Mesodermal cell (in vitro differentiated cells): ENCODE results near the gene KIF5C.
"Not testable (repeated sequence)": the region's sequence is repeated elsewhere in the genome, so short reads cannot be mapped to it uniquely, and the experiment has no call there.

Experiments used
- H3K27ac ChIP-seq: 2 replicates; pipeline ENCODE4 v1.7.0; 2013; ENCODE audit warnings: mild to moderate bottlenecking, low read depth, low read length, moderate library complexity; ENCODE audit not compliant: severe bottlenecking
- H3K36me3 ChIP-seq: 2 replicates; pipeline ENCODE4 v1.7.1; 2013; ENCODE audit warnings: mild to moderate bottlenecking, low read length, moderate library complexity; ENCODE audit not compliant: control insufficient read depth, insufficient read depth
- H3K4me1 ChIP-seq: one replicate; pipeline ENCODE4 v1.7.1; 2013; ENCODE audit warnings: mild to moderate bottlenecking, low read length; ENCODE audit not compliant: insufficient read depth, control insufficient read depth, poor library complexity, severe bottlenecking
- H3K4me3 ChIP-seq: 2 replicates; pipeline ENCODE4 v1.7.0; 2013; ENCODE audit warnings: low read length, control low read depth, mild to moderate bottlenecking; ENCODE audit not compliant: insufficient read depth, poor library complexity, severe bottlenecking; ENCODE audit errors: extremely low read depth
- H3K9me3 ChIP-seq: 2 replicates; pipeline ENCODE4 v1.7.1; 2013; ENCODE audit warnings: mild to moderate bottlenecking, low read length, moderate library complexity; ENCODE audit not compliant: control insufficient read depth
- WGBS, 2 experiments: methylation state at CpG; one replicate each; pipeline ENCODE4 v1.1.5; 2013; ENCODE audit warnings: missing lambda C conversion rate in 2 of 2; ENCODE audit not compliant: insufficient coverage in 2 of 2; 5-methylcytosine and 5-hydroxymethylcytosine counted together

Gene KIF5C

GRCh38 chr2:148971547-148971946, 96.5 kb downstream of the KIF5C start:
- Histone ChIP-seq H3K4me3 (no peak overlapping the region), H3K4me1 (no peaks in the 10 kb centered on the region), H3K27ac (no peak overlapping the region), H3K9me3 (no peaks in the 10 kb centered on the region), H3K36me3 (peaks cover 7% of the 10 kb centered on the region)
- 90 to 95% methylated on average over 3 of the region's 3 CpGs for WGBS, 2 experiments

DNA sequence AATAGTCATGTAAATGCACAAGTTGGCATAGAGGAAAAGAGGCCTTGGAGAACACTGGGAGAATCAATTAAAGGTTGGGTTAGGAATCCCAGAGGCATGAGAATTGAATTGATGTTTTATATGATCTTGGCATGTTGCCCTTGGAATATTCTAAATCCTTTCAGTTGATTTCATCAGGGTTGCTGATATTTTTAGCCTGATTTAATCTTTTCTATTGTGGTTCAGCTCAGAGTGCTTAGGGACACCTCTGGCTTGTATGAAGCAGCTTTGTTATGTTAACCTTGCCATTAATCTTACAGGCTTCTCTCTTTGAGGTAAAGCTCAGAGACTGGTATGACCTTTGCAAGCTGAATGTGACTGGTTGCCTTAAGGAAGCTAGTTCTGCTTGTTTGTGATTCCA, 99.1 kb downstream of the KIF5C start:
- no peak overlapping the region for H3K27ac ChIP-seq
- H3K9me3 ChIP-seq, result no peaks in the 10 kb centered on the region
- H3K36me3 ChIP-seq, result peaks cover 10% of the 10 kb centered on the region
- no peaks in the 10 kb centered on the region for H3K4me1 ChIP-seq
- no peak overlapping the region for H3K4me3 ChIP-seq

GRCh38 chr2:148978026-148978685, 103.1 kb downstream of the KIF5C start:
- H3K27ac ChIP-seq, result no peak overlapping the region
- no peak overlapping the region for H3K4me3 ChIP-seq
- peaks cover 6% of the 10 kb centered on the region for H3K4me1 ChIP-seq
- peaks cover 33% of the 10 kb centered on the region for H3K36me3 ChIP-seq
- 89 to 94% methylated on average over 3 to 4 of the region's 7 CpGs for WGBS, 2 experiments
- H3K9me3 ChIP-seq, result no peaks in the 10 kb centered on the region

- Histone ChIP-seq H3K4me3 (no peak overlapping the region), H3K9me3 (no peaks in the 10 kb centered on the region), H3K36me3 (peaks cover 36% of the 10 kb centered on the region), H3K4me1 (peaks cover 6% of the 10 kb centered on the region), H3K27ac (no peak overlapping the region)
- WGBS, 2 experiments, result no CpG with 5 or more reads among the region's 2 CpGs
These were observed 103.7 kb downstream of the KIF5C start for GRCh38 chr2:148978706-148979105.

DNA sequence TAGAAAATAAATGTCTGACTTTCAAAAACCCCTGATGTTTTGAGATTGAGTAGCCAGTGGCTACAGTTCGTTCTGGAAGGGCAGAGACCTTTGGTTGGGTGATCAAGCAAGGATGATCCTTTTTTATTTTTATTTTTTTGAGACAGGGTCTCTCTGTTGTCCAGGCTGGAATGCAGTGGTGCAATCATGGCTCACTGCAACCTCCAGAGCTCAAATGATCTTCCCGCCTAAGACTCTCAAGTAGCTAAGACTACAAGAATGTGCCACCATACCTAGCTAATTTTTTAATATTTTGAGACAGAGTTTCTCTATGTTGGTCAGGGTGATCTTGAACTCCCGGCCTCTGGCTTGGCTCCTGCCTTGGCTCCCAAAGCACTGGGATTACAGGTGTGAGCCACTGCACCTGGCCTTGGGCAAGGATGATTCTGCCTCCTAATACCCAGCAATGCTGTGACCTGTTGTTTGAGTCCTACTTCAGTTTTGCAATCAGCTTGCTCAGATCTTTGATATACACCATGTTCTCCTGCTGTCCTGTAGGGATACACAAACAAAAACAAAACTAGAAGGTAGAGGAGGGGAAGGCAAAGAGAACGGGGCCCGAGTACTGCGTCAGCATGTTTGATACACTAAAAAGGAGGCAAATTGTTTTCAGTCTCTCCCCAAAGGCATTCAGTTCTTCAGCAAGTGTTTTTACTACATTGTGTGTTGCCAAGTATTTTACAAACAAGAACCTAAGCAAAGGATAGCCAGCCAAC, 104.3 kb downstream of the KIF5C start:
- peaks cover 40% of the 10 kb centered on the region for H3K36me3 ChIP-seq
- H3K27ac ChIP-seq, result no peak overlapping the region

DNA sequence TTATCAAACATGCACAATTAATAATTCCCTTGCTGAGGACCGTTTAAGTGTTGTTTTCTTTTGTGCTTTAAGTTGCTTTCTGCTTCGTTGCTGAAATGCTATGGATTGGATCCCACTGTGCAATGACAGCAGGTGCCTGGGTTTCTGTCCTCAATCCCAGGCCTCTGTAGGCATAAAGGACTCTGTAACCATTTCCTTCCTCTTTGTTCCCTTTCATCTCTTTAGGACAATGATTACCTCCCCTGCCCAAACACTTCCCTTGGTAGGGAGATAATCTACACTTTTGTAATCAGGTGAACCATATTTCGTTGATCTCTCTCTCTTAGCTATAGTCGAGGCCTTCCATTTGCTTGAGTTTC, 104.9 kb downstream of the KIF5C start:
- WGBS, 2 experiments, result 85 to 87% methylated on average over 2 of the region's 4 CpGs
- Histone ChIP-seq H3K4me3 (no peak overlapping the region), H3K9me3 (no peaks in the 10 kb centered on the region), H3K27ac (no peak overlapping the region), H3K4me1 (peaks cover 6% of the 10 kb centered on the region), H3K36me3 (peaks cover 45% of the 10 kb centered on the region)

More for the DNA sequence above, 104.3 kb downstream of the KIF5C start:
- Histone ChIP-seq H3K9me3 (no peaks in the 10 kb centered on the region), H3K4me3 (no peak overlapping the region), H3K4me1 (peaks cover 6% of the 10 kb centered on the region)
- WGBS, 2 experiments, result 73 to 88% methylated on average over 5 to 6 of the region's 6 CpGs

DNA sequence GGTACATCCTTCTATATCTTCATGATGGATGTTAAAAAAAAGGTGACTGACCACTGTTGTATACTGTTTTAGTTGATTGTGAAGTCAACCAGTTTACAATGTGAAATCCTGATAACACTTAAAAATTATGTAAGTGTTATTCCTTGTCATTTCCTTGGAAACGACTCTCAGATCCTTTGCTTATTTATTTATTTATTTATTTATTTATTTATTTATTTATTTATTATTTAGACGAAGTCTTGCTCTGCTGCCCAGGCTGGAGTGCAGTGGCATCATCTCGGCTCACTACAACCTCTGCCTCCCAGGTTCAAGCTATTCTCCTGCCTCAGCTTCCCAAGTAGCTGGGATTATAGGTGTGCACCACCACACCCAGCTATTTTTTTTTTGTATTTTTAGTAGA, 105.5 kb downstream of the KIF5C start:
- not testable (repeated sequence) for H3K4me3 ChIP-seq, H3K4me1 ChIP-seq, H3K27ac ChIP-seq, H3K9me3 ChIP-seq
- H3K36me3 ChIP-seq, result peaks cover 46% of the 10 kb centered on the region
- WGBS, 2 experiments, result 80% methylated on average over 1 of the region's 3 CpGs; no CpG with 5 or more reads in 1 of the 2 experiments

GRCh38 chr2:148981324-148981723, 106.3 kb downstream of the KIF5C start:
- 100% methylated on average over 2 of the region's 6 CpGs for WGBS, 2 experiments
- H3K36me3 ChIP-seq, result peaks cover 42% of the 10 kb centered on the region

GRCh38 chr2:148981781-148982180, 106.8 kb downstream of the KIF5C start:
- Histone ChIP-seq H3K4me3 (no peak overlapping the region), H3K36me3 (peaks cover 42% of the 10 kb centered on the region), H3K4me1 (peaks cover 6% of the 10 kb centered on the region), H3K9me3 (no peaks in the 10 kb centered on the region), H3K27ac (no peak overlapping the region)
- 85 to 100% methylated on average over 2 of the region's 3 CpGs for WGBS, 2 experiments

More at GRCh38 chr2:148981324-148981723, 106.3 kb downstream of the KIF5C start:
- Histone ChIP-seq H3K4me3 (no peak overlapping the region), H3K4me1 (peaks cover 6% of the 10 kb centered on the region), H3K9me3 (no peaks in the 10 kb centered on the region), H3K27ac (no peak overlapping the region)

DNA sequence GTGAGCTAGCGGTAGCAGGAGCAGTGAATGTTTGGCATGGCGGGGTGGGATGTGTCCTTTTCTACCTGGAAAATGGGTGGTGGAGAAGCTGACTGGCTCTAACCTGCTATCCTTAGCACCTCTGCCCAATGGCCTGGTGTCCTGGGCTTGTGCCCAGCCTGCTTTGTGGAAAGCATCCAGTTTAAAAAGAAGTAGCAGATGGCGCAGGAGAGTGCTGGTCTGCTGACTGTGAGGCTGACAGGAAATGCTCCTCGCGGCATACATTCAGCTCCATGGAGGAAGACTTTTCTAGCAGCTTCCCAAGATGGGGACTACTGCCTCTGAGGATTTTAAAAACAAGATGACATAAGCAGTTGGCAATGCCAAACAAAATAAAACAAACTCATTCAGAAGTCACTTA, 107.3 kb downstream of the KIF5C start:
- Histone ChIP-seq H3K27ac (no peak overlapping the region), H3K4me3 (no peak overlapping the region), H3K36me3 (peaks cover 42% of the 10 kb centered on the region), H3K4me1 (peaks cover 6% of the 10 kb centered on the region), H3K9me3 (no peaks in the 10 kb centered on the region)
- WGBS, 2 experiments, result 92 to 95% methylated on average over 3 of the region's 5 CpGs

DNA sequence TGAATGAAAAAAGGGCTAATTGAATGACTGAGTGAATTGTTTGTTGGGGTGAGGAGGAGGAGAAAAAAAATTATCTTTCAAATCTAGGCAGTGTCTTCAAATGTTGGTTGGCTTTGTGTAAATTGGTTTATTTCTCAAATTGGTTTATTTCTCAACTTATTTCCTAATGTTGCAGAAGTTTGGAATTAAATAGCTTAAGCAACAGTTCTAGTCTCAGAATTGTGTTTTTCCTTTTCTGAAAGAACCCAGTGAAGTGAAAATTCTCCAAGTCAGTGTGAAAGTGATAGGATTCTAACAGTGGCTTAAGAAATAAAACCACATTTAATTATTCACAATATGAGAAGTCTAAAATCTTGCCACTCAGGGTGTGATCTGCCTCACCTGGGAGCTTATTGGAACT, 108.9 kb downstream of the KIF5C start:
- no peak overlapping the region for H3K27ac ChIP-seq
- peaks cover 6% of the 10 kb centered on the region for H3K4me1 ChIP-seq
- H3K4me3 ChIP-seq, result no peak overlapping the region
- H3K9me3 ChIP-seq, result no peaks in the 10 kb centered on the region
- peaks cover 39% of the 10 kb centered on the region for H3K36me3 ChIP-seq
